ENCODE results near the gene USP40.

DNA sequence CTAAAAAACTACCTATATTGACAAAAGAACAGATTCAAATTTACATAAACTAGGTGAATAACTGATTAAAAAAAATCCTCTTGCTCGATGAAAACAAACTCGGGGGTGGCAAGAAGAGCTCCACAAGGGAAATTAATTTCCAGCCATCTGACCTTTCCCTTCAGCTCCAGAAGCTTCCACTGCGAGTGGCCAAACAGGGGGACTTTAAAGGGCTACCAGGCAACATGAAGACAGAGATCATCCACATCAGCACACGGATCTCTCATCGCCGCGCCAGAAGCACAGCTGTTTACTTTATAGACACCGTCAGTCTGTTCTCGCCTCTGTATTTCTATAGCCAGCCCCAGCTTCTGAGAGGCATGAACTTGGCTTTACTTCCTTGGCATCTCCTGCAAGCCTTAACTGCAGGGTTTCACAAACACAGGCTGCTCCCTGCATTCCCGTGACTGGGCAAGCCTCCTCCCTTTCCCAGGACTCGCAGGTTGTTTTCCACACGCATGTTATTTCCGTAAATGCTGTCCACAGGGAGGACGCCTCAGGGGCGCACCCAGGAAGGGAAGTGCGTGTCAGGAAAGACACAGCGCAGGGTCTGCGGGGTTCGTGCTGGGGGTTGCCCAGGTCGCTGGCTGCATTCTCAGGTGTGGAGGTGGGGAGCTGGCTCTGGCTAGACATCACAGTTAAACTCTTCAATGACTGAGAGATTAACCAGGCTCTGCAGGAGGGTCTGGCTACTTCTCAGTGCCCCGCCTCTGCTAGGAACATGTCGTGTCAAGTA lies 85.0 kb downstream of the USP40 start:
- TF ChIP-seq, protein P1, sequence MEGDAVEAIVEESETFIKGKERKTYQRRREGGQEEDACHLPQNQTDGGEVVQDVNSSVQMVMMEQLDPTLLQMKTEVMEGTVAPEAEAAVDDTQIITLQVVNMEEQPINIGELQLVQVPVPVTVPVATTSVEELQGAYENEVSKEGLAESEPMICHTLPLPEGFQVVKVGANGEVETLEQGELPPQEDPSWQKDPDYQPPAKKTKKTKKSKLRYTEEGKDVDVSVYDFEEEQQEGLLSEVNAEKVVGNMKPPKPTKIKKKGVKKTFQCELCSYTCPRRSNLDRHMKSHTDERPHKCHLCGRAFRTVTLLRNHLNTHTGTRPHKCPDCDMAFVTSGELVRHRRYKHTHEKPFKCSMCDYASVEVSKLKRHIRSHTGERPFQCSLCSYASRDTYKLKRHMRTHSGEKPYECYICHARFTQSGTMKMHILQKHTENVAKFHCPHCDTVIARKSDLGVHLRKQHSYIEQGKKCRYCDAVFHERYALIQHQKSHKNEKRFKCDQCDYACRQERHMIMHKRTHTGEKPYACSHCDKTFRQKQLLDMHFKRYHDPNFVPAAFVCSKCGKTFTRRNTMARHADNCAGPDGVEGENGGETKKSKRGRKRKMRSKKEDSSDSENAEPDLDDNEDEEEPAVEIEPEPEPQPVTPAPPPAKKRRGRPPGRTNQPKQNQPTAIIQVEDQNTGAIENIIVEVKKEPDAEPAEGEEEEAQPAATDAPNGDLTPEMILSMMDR (conservative IDR thresholded peaks at IDR 0.05) = no peak
- TF ChIP-seq EZH2 (IDR thresholded peaks at IDR 0.05; ENCODE audit: low read depth) = no peak

All from PC-9 (cell line).